Endodermal cell (in vitro differentiated cells): ENCODE data around the gene RAB6A. TPM values are rescaled to one million over a fixed set of nuclear protein-coding genes. Genes with fewer than 3 reads are reported as not detected.

ENCODE experiments used
- DNase-seq: peaks from one replicate; pipeline ENCODE4 v3.0.0-alpha.2; 2017
- H3K27ac ChIP-seq: 2 replicates; pipeline ENCODE4 v1.5.1; 2013; ENCODE audit warnings: mild to moderate bottlenecking, low read depth, low read length, moderate library complexity
- H3K27me3 ChIP-seq: 2 replicates; pipeline ENCODE4 v1.6.1; 2013; ENCODE audit warnings: mild to moderate bottlenecking, low read length, moderate library complexity; ENCODE audit not compliant: insufficient read depth, control insufficient read depth, poor library complexity, severe bottlenecking
- H3K36me3 ChIP-seq: 2 replicates; pipeline ENCODE4 v1.7.0; 2013; ENCODE audit warnings: mild to moderate bottlenecking, low read length, moderate library complexity; ENCODE audit not compliant: control insufficient read depth, insufficient read depth
- H3K4me1 ChIP-seq: one replicate; pipeline ENCODE4 v1.7.0; 2013; ENCODE audit warnings: low read length; ENCODE audit not compliant: control insufficient read depth, insufficient read depth
- H3K4me3 ChIP-seq: 2 replicates; pipeline ENCODE4 v1.5.1; 2013; ENCODE audit warnings: mild to moderate bottlenecking, low read length, moderate library complexity
- H3K9ac ChIP-seq: 2 replicates; pipeline ENCODE4 v1.6.1; 2013; ENCODE audit warnings: mild to moderate bottlenecking, low read length, moderate library complexity; ENCODE audit not compliant: poor library complexity, severe bottlenecking; ENCODE audit errors: extremely low read depth
- H3K9me3 ChIP-seq: 2 replicates; pipeline ENCODE4 v1.6.1; 2013; ENCODE audit warnings: mild to moderate bottlenecking, low read length, moderate library complexity; ENCODE audit not compliant: control insufficient read depth
- H3K27ac Mint-ChIP-seq: 2 replicates; pipeline ENCODE4 v1.8.0; 2020; ENCODE audit warnings: mixed read lengths
- H3K27me3 Mint-ChIP-seq: 2 replicates; pipeline ENCODE4 v1.8.0; 2021; ENCODE audit warnings: mild to moderate bottlenecking, mixed read lengths; ENCODE audit not compliant: insufficient read depth
- H3K36me3 Mint-ChIP-seq: 2 replicates; pipeline ENCODE4 v1.8.0; 2020; ENCODE audit warnings: low read depth, mixed read lengths
- H3K4me1 Mint-ChIP-seq: 2 replicates; pipeline ENCODE4 v1.8.0; 2020; ENCODE audit warnings: mixed read lengths
- H3K4me3 Mint-ChIP-seq: 2 replicates; pipeline ENCODE4 v1.8.0; 2020; ENCODE audit warnings: mild to moderate bottlenecking, moderate library complexity, mixed read lengths
- H3K9me3 Mint-ChIP-seq: 2 replicates; pipeline ENCODE4 v1.8.0; 2020; ENCODE audit warnings: mild to moderate bottlenecking, mixed read lengths
- WGBS, 2 experiments: methylation state at CpG; one replicate each; pipeline versions ENCODE4 v1.1.5 to v1.1.7; 2013; ENCODE audit warnings: missing lambda C conversion rate in 2 of 2, mixed read lengths in 1 of 2; ENCODE audit not compliant: insufficient coverage in 1 of 2, insufficient read length in 1 of 2; 5-methylcytosine and 5-hydroxymethylcytosine counted together
- total RNA-seq, 2 donors: library from RNA; stranded (reverse); fragmentation: NEBNext Ultra II Directional in 1 of 2; extraction: Animal tissue kit (Norgen Biotek cat#: 25700) in 1 of 2; gene quantifications; 2 replicates in 1 of 2; 3 replicates in 1 of 2; pipeline ENCODE4 v1.2.1, GENCODE V29; 2021
- TF ChIP-seq, protein P1 (sequence below): fragments of 200-600 bp; sonication (generic); conservative IDR thresholded peaks from 2 replicates; pipeline ENCODE4 v1.5.0; 2021; ENCODE audit warnings: antibody characterized with exemption, mild to moderate bottlenecking

The RAB6A gene
- total RNA-seq, 2 donors from 2014 or later = 77.9 to 79.5 TPM

DNA sequence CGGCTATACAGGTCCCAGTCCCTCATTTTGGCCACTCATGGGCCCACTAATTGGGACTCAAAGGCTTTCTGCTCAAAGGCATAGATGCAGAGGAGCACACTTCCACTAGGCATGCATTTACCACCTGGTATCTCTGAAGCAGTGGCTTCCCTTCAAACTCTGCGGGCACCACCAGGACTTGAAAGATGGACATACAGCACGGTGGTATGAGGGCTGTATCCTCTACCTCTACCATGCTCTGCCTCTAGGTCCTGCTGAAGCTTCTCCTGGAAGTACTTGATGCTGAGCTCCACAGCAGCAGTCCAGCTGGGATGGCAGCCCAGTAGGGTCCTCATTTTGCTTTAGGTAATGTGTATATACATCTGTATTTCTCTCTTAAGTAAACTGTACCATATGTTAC is 49.9 kb downstream of the RAB6A start:
- Mint-ChIP-seq H3K4me1 (no peaks in the 10 kb centered on the region), H3K36me3 (peaks cover 44% of the 10 kb centered on the region), H3K9me3 (no peaks in the 10 kb centered on the region), H3K4me3 (no peak overlapping the region), H3K27ac (no peak overlapping the region), H3K27me3 (no peaks in the 10 kb centered on the region)
- 97 to 100% methylated on average over 3 of the region's 3 CpGs for WGBS, 2 experiments
- no peaks in the 10 kb centered on the region for H3K9me3 ChIP-seq
- no peak overlapping the region for H3K9ac ChIP-seq
- no peaks in the 10 kb centered on the region for H3K4me1 ChIP-seq
- H3K27me3 ChIP-seq = no peaks in the 10 kb centered on the region
- peaks cover 55% of the 10 kb centered on the region for H3K36me3 ChIP-seq
- no peak overlapping the region for H3K27ac ChIP-seq
- DNase-seq = no peak
- TF ChIP-seq, protein P1, sequence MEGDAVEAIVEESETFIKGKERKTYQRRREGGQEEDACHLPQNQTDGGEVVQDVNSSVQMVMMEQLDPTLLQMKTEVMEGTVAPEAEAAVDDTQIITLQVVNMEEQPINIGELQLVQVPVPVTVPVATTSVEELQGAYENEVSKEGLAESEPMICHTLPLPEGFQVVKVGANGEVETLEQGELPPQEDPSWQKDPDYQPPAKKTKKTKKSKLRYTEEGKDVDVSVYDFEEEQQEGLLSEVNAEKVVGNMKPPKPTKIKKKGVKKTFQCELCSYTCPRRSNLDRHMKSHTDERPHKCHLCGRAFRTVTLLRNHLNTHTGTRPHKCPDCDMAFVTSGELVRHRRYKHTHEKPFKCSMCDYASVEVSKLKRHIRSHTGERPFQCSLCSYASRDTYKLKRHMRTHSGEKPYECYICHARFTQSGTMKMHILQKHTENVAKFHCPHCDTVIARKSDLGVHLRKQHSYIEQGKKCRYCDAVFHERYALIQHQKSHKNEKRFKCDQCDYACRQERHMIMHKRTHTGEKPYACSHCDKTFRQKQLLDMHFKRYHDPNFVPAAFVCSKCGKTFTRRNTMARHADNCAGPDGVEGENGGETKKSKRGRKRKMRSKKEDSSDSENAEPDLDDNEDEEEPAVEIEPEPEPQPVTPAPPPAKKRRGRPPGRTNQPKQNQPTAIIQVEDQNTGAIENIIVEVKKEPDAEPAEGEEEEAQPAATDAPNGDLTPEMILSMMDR = no peak
- H3K4me3 ChIP-seq = no peak overlapping the region

DNA sequence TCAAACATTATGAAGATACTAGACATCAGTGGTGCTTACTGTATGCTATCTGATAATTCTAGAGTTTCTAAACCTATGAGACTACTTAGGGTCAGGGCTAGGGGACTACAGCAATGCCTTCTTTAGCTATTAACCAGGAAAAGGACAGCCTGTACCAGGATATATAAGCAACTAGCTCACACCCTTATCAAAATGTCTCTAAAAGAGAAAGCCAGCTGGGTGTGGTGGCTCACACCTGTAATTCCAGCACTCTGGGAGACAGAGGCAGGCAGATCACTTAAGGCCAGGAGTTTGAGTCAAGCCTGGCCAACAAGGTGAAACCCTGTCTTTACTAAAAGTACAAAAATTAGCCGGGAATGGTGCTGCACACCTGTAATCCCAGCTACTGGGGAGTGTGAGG is 55.8 kb downstream of the RAB6A start:
- no peak overlapping the region for H3K9ac ChIP-seq
- TF ChIP-seq, protein P1 = no peak
- WGBS, 2 experiments = 92 to 100% methylated on average over 1 of the region's 1 CpG
- H3K27me3 ChIP-seq = no peaks in the 10 kb centered on the region
- Mint-ChIP-seq H3K27me3 (no peaks in the 10 kb centered on the region), H3K4me1 (no peaks in the 10 kb centered on the region), H3K4me3 (no peak overlapping the region), H3K27ac (no peak overlapping the region), H3K36me3 (peaks cover 34% of the 10 kb centered on the region), H3K9me3 (no peaks in the 10 kb centered on the region)
- no peak for DNase-seq
- no peaks in the 10 kb centered on the region for H3K9me3 ChIP-seq
- no peak overlapping the region for H3K27ac ChIP-seq
- peaks cover 52% of the 10 kb centered on the region for H3K36me3 ChIP-seq
- no peaks in the 10 kb centered on the region for H3K4me1 ChIP-seq
- H3K4me3 ChIP-seq = no peak overlapping the region

DNA sequence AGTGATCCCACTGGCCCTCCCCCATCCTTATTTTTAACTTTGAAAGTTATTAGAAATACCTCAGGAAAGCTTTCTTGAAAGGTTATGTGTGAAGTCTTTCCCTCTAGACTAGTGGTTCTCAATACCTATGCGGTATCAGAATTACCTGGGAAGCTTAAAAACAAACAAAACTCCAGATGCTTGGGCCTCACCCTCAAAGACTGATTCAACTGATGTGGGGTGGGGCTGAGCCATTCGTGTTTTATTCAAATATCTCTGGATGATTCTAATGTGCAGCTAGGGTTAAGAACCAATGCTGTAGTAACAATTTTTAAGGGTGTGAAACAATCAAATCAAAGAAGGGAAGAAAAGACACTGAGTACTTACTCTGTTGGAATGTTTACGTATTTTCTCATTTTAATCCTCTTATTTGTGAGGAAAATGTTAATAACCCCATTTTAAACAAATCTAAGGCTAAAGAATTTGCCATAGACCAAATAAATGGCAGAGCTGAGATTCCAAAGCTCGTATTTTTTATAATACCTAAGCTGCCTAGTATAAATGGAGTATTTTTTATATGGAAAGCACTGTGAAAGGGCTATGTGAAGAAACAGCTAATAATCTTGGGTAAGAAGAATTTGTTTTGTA is 66.9 kb downstream of the RAB6A start:
- peaks cover 30% of the 10 kb centered on the region for H3K36me3 Mint-ChIP-seq
- TF ChIP-seq, protein P1 = no peak
- peaks cover 4% of the 10 kb centered on the region for H3K4me1 Mint-ChIP-seq
- no peaks in the 10 kb centered on the region for H3K9me3 Mint-ChIP-seq
- no peaks in the 10 kb centered on the region for H3K27me3 Mint-ChIP-seq
- Histone ChIP-seq H3K4me1 (no peaks in the 10 kb centered on the region), H3K9ac (no peak overlapping the region), H3K9me3 (no peaks in the 10 kb centered on the region), H3K4me3 (no peak overlapping the region), H3K27me3 (no peaks in the 10 kb centered on the region), H3K36me3 (peaks cover 28% of the 10 kb centered on the region), H3K27ac (no peak overlapping the region)
- H3K27ac Mint-ChIP-seq = no peak overlapping the region
- WGBS, 2 experiments = 83 to 100% methylated on average over 3 to 4 of the region's 4 CpGs
- H3K4me3 Mint-ChIP-seq = no peak overlapping the region
- no peak for DNase-seq
